Upper lobe of left lung (tissue), 4 donors: Measurements from ENCODE around the gene KCNK3.

ENCODE experiments used
- CTCF ChIP-seq, 6 experiments: fragments of 450-650 bp in 4 of 6; fragments of 200-600 bp in 2 of 6; sonication (generic) in 2 of 6; IDR thresholded peaks; one replicate each; pipeline ENCODE4 v1.5.1; 2016 to 2019; ENCODE audit warnings: antibody characterized with exemption in 6 of 6
- EP300 ChIP-seq, 4 donors: sonication (generic); formaldehyde crosslinking; IDR thresholded peaks; one replicate each; pipeline ENCODE4 v1.5.1; 2017; ENCODE audit warnings: antibody characterized with exemption in 4 of 4, control low read depth in 2 of 4
- POLR2A ChIP-seq, 4 donors: fragments of 450-650 bp; IDR thresholded peaks; one replicate each; pipeline ENCODE4 v1.5.1; 2016 to 2017; ENCODE audit warnings: antibody characterized with exemption in 4 of 4, mild to moderate bottlenecking in 2 of 4
- POLR2AphosphoS5 ChIP-seq, 2 donors: sonication (generic); formaldehyde crosslinking; IDR thresholded peaks; one replicate each; pipeline ENCODE4 v1.5.1; 2017; ENCODE audit warnings: antibody characterized with exemption in 2 of 2

GRCh38 chr2:26683583-26683982, 8.9 kb upstream of the KCNK3 start:
- TF ChIP-seq CTCF (IDR thresholded peaks at IDR 0.05) (no peak), POLR2A (IDR thresholded peaks at IDR 0.05) (no peak), EP300 (IDR thresholded peaks at IDR 0.05) (no peak), POLR2AphosphoS5 (IDR thresholded peaks at IDR 0.05) (no peak)
